ENCODE results near the gene SEC63.
"Not testable (repeated sequence)": the region's sequence is repeated elsewhere in the genome, so short reads cannot be mapped to it uniquely, and the experiment has no call there.

DNA sequence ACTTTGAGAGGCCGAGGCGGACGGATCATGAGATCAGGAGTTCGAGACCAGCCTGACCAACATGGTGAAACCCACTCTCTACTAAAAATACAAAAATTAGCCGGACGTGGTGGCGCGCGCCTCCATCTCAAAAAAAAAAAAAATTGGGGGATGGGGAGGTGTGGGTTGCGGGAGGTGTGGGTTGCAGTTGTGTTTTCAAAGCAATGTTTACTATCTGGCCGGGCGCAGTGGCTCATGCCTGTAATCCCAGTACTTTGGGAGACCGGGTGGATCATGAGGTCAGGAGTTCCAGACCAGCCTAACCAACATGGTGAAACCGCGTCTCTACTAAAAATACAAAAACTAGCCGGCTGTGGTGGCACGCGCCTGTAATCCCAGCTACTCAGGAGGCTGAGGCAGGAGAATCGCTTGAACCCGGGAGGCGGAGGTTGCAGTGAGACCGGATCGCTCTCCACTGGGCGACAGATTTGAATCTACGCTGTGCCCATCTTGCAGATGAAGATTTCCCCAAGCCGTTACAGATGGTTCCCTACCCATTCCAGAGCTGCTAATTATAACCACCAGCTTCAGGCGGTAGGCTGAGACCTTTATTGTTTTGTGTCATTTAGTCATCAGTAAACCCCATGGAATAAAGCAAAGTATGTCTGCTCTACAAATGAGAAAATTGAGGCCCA is 818 bp upstream of the SEC63 start:
- TF ChIP-seq, protein P1, sequence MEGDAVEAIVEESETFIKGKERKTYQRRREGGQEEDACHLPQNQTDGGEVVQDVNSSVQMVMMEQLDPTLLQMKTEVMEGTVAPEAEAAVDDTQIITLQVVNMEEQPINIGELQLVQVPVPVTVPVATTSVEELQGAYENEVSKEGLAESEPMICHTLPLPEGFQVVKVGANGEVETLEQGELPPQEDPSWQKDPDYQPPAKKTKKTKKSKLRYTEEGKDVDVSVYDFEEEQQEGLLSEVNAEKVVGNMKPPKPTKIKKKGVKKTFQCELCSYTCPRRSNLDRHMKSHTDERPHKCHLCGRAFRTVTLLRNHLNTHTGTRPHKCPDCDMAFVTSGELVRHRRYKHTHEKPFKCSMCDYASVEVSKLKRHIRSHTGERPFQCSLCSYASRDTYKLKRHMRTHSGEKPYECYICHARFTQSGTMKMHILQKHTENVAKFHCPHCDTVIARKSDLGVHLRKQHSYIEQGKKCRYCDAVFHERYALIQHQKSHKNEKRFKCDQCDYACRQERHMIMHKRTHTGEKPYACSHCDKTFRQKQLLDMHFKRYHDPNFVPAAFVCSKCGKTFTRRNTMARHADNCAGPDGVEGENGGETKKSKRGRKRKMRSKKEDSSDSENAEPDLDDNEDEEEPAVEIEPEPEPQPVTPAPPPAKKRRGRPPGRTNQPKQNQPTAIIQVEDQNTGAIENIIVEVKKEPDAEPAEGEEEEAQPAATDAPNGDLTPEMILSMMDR (IDR thresholded peaks at IDR 0.05), result not testable (repeated sequence)
- not testable (repeated sequence) for TF ChIP-seq POLR2A (IDR thresholded peaks at IDR 0.05)
